HUES64 (cell line): Measurements from ENCODE around the gene APOBEC3F.

Experiments
- H3K27ac ChIP-seq: 2 replicates; pipeline ENCODE4 v1.7.0; 2013; ENCODE audit warnings: low read depth, low read length, inconsistent platforms
- H3K27me3 ChIP-seq: 2 replicates; pipeline ENCODE4 v1.6.1; 2013; ENCODE audit warnings: mild to moderate bottlenecking, low read length; ENCODE audit not compliant: insufficient read depth
- H3K36me3 ChIP-seq: 2 replicates; pipeline ENCODE4 v1.6.1; 2013; ENCODE audit warnings: mild to moderate bottlenecking, low read length; ENCODE audit not compliant: insufficient read depth
- H3K4me1 ChIP-seq: 2 replicates; pipeline ENCODE4 v1.6.1; 2013; ENCODE audit warnings: mild to moderate bottlenecking, low read length, moderate library complexity; ENCODE audit not compliant: insufficient read depth
- H3K4me3 ChIP-seq: 2 replicates; pipeline ENCODE4 v1.5.1; 2013; ENCODE audit warnings: mild to moderate bottlenecking, low read length, moderate library complexity
- H3K9ac ChIP-seq: 2 replicates; pipeline ENCODE4 v1.6.1; 2013; ENCODE audit warnings: mild to moderate bottlenecking, low read depth, low read length
- H3K9me3 ChIP-seq: 2 replicates; pipeline ENCODE4 v1.6.1; 2013; ENCODE audit warnings: low read depth, low read length; ENCODE audit not compliant: insufficient read depth
- WGBS: fragments of 150-250, 120-280 bp; methylation state at CpG from one replicate; pipeline ENCODE4 v1.1.7; 2013; ENCODE audit warnings: missing lambda C conversion rate; 5-methylcytosine and 5-hydroxymethylcytosine counted together

The APOBEC3F gene

DNA sequence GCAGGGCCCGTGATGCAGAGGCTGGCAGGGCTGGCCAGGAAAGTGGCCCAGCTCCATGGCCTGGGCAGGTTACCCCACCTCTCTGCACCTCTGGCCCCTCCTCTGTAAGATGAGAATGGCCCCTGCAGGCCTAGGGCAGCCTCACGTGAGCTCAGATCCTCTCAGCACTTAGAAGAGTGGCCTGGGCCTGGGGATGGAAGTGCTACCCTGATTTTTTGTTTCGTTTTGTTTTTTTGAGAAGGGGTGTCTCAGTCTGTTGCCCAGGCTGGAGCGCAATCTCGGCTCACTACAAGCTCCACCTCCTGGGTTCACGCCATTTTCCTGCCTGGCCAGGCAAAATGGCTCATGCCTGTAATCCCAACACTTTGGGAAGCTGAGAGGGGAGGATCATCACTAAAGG lies 57.4 kb downstream of the APOBEC3F start:
- Histone ChIP-seq H3K4me1 (peaks cover 21% of the 10 kb centered on the region), H3K36me3 (no peaks in the 10 kb centered on the region), H3K9me3 (no peaks in the 10 kb centered on the region), H3K27me3 (no peaks in the 10 kb centered on the region), H3K4me3 (no peak overlapping the region), H3K27ac (peak overlapping the region; percentile 17), H3K9ac (no peak overlapping the region)
- WGBS, result 44% methylated on average over 6 of the region's 6 CpGs

DNA sequence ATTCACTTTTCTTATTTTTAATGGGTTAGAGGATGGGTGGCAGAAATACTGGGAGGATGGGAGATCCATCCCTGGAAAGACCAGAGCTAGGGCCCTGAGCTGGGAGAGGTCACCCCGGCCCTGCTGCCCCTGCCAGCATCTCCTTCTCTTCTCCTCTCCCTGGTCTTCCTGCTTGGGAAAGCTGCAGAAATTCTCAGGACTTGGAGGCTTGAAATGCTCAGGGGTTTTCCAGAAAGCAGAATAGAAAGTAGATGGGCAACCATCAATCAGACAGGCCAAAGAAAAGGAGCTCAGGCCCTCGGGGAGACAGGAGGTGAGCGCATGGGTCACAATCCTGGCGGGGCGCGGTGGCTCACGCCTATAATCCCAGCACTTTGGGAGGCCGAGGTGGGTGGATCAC lies 57.9 kb downstream of the APOBEC3F start:
- H3K36me3 ChIP-seq, result no peaks in the 10 kb centered on the region
- H3K4me3 ChIP-seq, result no peak overlapping the region
- no peaks in the 10 kb centered on the region for H3K27me3 ChIP-seq
- no peak overlapping the region for H3K27ac ChIP-seq
- WGBS, result 92% methylated on average over 8 of the region's 8 CpGs
- no peak overlapping the region for H3K9ac ChIP-seq
- no peaks in the 10 kb centered on the region for H3K9me3 ChIP-seq
- peaks cover 21% of the 10 kb centered on the region for H3K4me1 ChIP-seq

DNA sequence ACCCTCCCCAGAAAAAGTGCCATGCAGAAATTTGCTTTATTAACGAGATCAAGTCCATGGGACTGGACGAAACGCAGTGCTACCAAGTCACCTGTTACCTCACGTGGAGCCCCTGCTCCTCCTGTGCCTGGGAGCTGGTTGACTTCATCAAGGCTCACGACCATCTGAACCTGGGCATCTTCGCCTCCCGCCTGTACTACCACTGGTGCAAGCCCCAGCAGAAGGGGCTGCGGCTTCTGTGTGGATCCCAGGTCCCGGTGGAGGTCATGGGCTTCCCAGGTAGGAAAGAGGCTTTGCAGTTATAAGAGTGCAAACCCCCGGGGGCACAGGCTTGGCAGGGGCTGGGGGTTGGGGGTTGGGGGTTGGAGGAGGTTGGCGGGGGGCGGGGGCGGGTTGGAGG lies 60.6 kb downstream of the APOBEC3F start:
- no peak overlapping the region for H3K4me3 ChIP-seq
- no peaks in the 10 kb centered on the region for H3K27me3 ChIP-seq
- WGBS, result 77% methylated on average over 9 of the region's 13 CpGs
- peaks cover 21% of the 10 kb centered on the region for H3K4me1 ChIP-seq
- no peaks in the 10 kb centered on the region for H3K9me3 ChIP-seq
- H3K27ac ChIP-seq, result no peak overlapping the region
- H3K9ac ChIP-seq, result no peak overlapping the region
- H3K36me3 ChIP-seq, result no peaks in the 10 kb centered on the region

DNA sequence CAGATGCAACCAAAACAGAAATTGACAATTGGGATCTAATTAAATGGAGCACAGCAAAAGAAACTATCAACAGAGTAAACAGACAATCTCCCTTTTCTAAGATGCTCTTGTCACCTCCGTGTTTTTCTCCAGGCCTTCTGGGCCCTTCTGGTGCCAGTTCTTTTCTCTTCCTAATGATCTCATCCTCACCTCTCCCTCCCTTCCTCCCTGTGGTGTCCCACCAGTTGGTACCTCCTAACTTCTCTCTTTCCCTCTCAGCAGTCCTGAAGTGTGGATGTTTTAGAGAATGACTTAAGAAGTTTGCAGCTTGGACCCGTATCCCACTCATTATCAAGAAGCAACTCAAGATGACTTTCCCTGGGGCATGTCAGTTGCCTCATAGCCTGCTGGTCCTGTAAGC lies 62.8 kb downstream of the APOBEC3F start:
- WGBS, result 77% methylated on average over 2 of the region's 2 CpGs
- Histone ChIP-seq H3K9me3 (no peaks in the 10 kb centered on the region), H3K9ac (no peak overlapping the region), H3K27ac (no peak overlapping the region), H3K36me3 (no peaks in the 10 kb centered on the region), H3K4me3 (no peak overlapping the region), H3K27me3 (no peaks in the 10 kb centered on the region), H3K4me1 (peaks cover 6% of the 10 kb centered on the region)
